ENCODE data around the gene SLC12A7.

DNA sequence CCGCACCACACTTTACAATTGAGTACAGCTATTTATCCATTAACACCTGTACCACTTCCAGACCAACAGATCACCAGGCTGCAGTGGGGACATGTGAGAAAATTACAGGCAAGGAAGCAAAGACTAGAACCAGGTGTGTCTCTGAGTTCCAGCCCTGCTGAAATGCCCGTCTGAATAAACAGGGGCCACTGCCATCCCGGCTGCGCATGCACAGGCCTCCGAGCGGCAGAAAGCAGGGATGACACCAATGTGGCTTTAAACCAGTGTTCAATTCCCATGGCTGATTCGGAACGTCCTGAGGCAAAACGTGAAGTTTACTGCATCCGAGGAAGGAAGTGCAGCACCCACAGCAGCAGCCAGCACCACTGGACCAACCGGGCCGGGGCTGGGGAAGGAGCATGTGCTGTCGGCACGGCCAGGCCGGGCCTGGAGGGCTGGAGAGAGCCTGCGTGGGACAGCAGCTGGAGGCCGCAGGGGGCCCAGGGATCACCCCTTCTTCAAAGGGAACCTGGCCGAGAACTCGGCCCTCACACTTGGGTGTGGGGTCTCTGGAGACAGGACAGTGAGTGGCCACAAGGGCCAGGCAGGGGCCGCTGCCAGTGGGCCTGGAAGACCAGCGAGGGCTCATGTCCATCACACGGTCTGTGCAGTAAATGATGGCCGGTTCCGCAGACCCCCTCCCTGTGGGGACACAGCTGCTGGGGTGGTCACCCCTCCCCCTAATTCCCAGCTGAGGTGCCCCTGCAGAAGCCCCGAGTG is 33.0 kb upstream of the SLC12A7 start:
- TF ChIP-seq, protein P1, sequence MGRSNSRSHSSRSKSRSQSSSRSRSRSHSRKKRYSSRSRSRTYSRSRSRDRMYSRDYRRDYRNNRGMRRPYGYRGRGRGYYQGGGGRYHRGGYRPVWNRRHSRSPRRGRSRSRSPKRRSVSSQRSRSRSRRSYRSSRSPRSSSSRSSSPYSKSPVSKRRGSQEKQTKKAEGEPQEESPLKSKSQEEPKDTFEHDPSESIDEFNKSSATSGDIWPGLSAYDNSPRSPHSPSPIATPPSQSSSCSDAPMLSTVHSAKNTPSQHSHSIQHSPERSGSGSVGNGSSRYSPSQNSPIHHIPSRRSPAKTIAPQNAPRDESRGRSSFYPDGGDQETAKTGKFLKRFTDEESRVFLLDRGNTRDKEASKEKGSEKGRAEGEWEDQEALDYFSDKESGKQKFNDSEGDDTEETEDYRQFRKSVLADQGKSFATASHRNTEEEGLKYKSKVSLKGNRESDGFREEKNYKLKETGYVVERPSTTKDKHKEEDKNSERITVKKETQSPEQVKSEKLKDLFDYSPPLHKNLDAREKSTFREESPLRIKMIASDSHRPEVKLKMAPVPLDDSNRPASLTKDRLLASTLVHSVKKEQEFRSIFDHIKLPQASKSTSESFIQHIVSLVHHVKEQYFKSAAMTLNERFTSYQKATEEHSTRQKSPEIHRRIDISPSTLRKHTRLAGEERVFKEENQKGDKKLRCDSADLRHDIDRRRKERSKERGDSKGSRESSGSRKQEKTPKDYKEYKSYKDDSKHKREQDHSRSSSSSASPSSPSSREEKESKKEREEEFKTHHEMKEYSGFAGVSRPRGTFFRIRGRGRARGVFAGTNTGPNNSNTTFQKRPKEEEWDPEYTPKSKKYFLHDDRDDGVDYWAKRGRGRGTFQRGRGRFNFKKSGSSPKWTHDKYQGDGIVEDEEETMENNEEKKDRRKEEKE (IDR thresholded peaks at IDR 0.05), result no peak
- no peak for TF ChIP-seq SMC3 (IDR thresholded peaks at IDR 0.05; ENCODE audit: low read length)
